T-helper 9 cell (primary cell): ENCODE results near the gene LARP4.
"Not testable (repeated sequence)": the region's sequence is repeated elsewhere in the genome, so short reads cannot be mapped to it uniquely, and the experiment has no call there.

Experiments
- DNase-seq: peaks from one replicate; pipeline ENCODE4 v3.0.0-alpha.2; 2020

The LARP4 gene

GRCh38 chr12:50401500-50402081 lies 906 bp downstream of the LARP4 start:
- no peak for DNase-seq

GRCh38 chr12:50402264-50403000 lies 1.7 kb downstream of the LARP4 start:
- DNase-seq = no peak

GRCh38 chr12:50403001-50403440 lies 2.3 kb downstream of the LARP4 start:
- DNase-seq = no peak

- DNase-seq = no peak
Measured at GRCh38 chr12:50404307-50404706, 3.6 kb downstream of the LARP4 start.

- no peak for DNase-seq
Measured at GRCh38 chr12:50411051-50411660, 10.5 kb downstream of the LARP4 start.

GRCh38 chr12:50415899-50416479 lies 15.3 kb downstream of the LARP4 start:
- no peak for DNase-seq

- no peak for DNase-seq
Measured at GRCh38 chr12:50419112-50419909, 18.6 kb downstream of the LARP4 start.

GRCh38 chr12:50422855-50423254 lies 22.2 kb downstream of the LARP4 start:
- not testable (repeated sequence) for DNase-seq

- DNase-seq = not testable (repeated sequence)
Measured at GRCh38 chr12:50423342-50423741, 22.7 kb downstream of the LARP4 start.

GRCh38 chr12:50425589-50426258 lies 25.0 kb downstream of the LARP4 start:
- no peak for DNase-seq

GRCh38 chr12:50431656-50432055 lies 31.0 kb downstream of the LARP4 start:
- not testable (repeated sequence) for DNase-seq

GRCh38 chr12:50440288-50440687 lies 39.6 kb downstream of the LARP4 start:
- no peak for DNase-seq

- no peak for DNase-seq
Measured at GRCh38 chr12:50441763-50442162, 41.1 kb downstream of the LARP4 start.

GRCh38 chr12:50442178-50442908 lies 41.7 kb downstream of the LARP4 start:
- no peak for DNase-seq

- not testable (repeated sequence) for DNase-seq
Measured at GRCh38 chr12:50449671-50450070, 49.0 kb downstream of the LARP4 start.

- DNase-seq = no peak
Measured at GRCh38 chr12:50452795-50453194, 52.1 kb downstream of the LARP4 start.

- DNase-seq = no peak
Measured at GRCh38 chr12:50453872-50454271, 53.2 kb downstream of the LARP4 start.

GRCh38 chr12:50458606-50459005 lies 57.9 kb downstream of the LARP4 start:
- no peak for DNase-seq

GRCh38 chr12:50467439-50467838 lies 66.8 kb downstream of the LARP4 start:
- DNase-seq = no peak

GRCh38 chr12:50477241-50477832 lies 76.7 kb downstream of the LARP4 start:
- no peak for DNase-seq

GRCh38 chr12:50482571-50482970 lies 81.9 kb downstream of the LARP4 start:
- no peak for DNase-seq
